ENCODE results near the gene KCTD12. TPM values are rescaled to one million over a fixed set of nuclear protein-coding genes. Genes with fewer than 3 reads are reported as not detected.

The KCTD12 gene
- total and polyA plus RNA-seq, 2 experiments from 2014 or later: 9.1 to 70.5 TPM

DNA sequence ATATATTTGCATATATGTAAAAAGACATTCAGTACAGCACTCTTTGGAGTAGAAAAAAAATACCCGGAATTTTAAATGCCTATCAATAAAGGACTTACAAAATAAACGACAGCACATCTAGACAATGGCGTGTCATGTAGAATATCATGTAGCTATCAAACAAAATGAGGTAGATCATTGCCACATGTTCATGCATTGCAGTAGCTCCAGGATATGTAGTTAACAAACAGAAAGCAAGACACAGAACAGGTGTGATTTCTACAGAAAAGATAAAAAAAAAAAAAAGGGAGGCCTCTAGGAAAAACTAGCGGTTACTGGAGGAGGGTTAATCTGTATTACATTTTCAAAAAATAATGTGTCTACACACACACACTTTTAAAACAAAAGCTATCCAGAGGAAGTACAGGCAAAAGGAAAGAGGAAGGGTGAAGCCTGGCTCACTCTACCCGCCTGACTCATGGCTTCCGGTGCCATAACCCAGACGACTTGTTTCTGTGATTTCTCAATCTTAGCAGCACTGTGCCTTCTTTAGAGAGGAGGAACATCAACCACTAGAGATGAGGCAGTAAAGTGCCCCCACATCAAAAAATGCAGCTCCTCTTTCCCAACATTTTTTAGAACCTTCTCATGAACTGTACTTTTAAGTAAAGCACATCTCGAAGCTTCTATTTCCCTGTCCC, 6.9 kb downstream of the KCTD12 start:
- peak overlapping the region; percentile 17 for H3K4me2 ChIP-seq
- H3K79me2 ChIP-seq: peaks cover 33% of the 10 kb centered on the region
- H3K36me3 ChIP-seq (replicated peaks; ENCODE audit: insufficient read depth, low read depth): no peaks in the 10 kb centered on the region
- peaks cover 12% of the 10 kb centered on the region for H4K20me1 ChIP-seq (ENCODE audit: insufficient read depth, poor library complexity, severe bottlenecking)
- peak overlapping the region; percentile 28 for H2AFZ ChIP-seq
- H3K9me3 ChIP-seq (ENCODE audit: low read depth): no peaks in the 10 kb centered on the region
- DNase-seq (ENCODE audit: low spot score): peak; percentile 33
- H3K27ac ChIP-seq: peak overlapping the region; percentile 31
- WGBS (ENCODE audit: low lambda C conversion rate, missing lambda C conversion rate): 73% methylated on average over 8 of the region's 8 CpGs
- no peaks in the 10 kb centered on the region for H3K9me2 ChIP-seq (replicated peaks; ENCODE audit: insufficient read depth)
- TF ChIP-seq, protein P1, sequence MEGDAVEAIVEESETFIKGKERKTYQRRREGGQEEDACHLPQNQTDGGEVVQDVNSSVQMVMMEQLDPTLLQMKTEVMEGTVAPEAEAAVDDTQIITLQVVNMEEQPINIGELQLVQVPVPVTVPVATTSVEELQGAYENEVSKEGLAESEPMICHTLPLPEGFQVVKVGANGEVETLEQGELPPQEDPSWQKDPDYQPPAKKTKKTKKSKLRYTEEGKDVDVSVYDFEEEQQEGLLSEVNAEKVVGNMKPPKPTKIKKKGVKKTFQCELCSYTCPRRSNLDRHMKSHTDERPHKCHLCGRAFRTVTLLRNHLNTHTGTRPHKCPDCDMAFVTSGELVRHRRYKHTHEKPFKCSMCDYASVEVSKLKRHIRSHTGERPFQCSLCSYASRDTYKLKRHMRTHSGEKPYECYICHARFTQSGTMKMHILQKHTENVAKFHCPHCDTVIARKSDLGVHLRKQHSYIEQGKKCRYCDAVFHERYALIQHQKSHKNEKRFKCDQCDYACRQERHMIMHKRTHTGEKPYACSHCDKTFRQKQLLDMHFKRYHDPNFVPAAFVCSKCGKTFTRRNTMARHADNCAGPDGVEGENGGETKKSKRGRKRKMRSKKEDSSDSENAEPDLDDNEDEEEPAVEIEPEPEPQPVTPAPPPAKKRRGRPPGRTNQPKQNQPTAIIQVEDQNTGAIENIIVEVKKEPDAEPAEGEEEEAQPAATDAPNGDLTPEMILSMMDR (IDR thresholded peaks at IDR 0.05; ENCODE audit: poor library complexity): no peak
- no peak for TF ChIP-seq EZH2 (IDR thresholded peaks at IDR 0.05; ENCODE audit: borderline replicate concordance)
- no peak for TF ChIP-seq EZH2phosphoT487 (IDR thresholded peaks at IDR 0.05; ENCODE audit: low read depth, severe bottlenecking, unreplicated experiment)
- H3K27me3 ChIP-seq: no peaks in the 10 kb centered on the region
- H3K4me1 ChIP-seq (ENCODE audit: insufficient read depth): peaks cover 4% of the 10 kb centered on the region
- no peak overlapping the region for H3K4me3 ChIP-seq

DNA sequence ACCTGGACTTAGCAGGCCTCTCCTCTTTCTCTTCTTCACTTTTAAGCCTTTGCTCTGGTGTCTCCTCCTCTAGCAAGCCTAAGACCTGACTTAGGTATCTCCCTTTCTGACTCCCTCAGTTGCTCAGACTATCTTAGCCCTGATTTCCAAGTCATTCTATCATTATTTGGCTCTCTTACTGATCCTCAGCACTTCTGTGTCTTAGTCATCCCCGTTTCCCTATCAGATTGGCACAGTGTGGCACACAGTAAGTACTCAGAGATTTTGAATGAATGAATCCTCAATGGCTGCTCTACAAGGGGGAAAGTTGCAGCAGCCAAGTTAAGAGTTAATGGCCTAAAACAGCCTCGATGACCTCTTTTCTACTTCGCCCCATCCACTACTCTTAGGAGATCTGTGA, 8.2 kb downstream of the KCTD12 start:
- Histone ChIP-seq H3K27ac (no peak overlapping the region), H3K9me3 (ENCODE audit: low read depth) (no peaks in the 10 kb centered on the region), H3K4me3 (no peak overlapping the region), H3K79me2 (peaks cover 20% of the 10 kb centered on the region), H3K4me1 (ENCODE audit: insufficient read depth) (peaks cover 4% of the 10 kb centered on the region), H4K20me1 (ENCODE audit: insufficient read depth, poor library complexity, severe bottlenecking) (peaks cover 8% of the 10 kb centered on the region), H3K36me3 (replicated peaks; ENCODE audit: insufficient read depth, low read depth) (no peaks in the 10 kb centered on the region), H3K4me2 (no peak overlapping the region), H3K27me3 (no peaks in the 10 kb centered on the region), H3K9me2 (replicated peaks; ENCODE audit: insufficient read depth) (no peaks in the 10 kb centered on the region), H2AFZ (no peak overlapping the region)
- DNase-seq (ENCODE audit: low spot score): no peak
- WGBS (ENCODE audit: low lambda C conversion rate, missing lambda C conversion rate): 96% methylated on average over 3 of the region's 3 CpGs
- TF ChIP-seq EZH2 (IDR thresholded peaks at IDR 0.05; ENCODE audit: borderline replicate concordance) (no peak), EZH2phosphoT487 (IDR thresholded peaks at IDR 0.05; ENCODE audit: low read depth, severe bottlenecking, unreplicated experiment) (no peak)

DNA sequence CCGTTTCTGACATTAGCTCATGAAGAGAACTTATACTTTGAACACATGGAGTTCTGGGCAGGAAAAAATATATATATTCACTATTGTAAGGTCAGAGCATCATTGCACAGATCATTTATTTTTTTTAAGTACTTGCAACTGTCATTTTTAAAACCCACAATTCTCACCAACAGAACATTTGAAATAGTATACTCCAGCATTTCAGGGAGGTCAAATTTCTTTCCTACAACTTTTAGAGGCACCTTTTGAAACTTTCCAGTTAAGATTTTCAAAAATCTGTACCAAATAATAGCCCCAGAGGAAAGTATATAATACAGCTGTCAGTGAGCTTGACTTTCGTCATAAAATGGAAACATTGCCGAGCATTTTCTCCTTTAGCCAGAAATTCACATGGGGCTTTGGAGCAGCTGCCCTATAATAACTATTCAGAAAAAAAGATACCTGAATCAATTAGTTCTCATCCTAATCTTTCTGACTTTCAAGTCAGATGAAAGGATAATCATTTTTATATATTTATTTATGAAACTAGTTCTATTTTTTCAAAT, 10.9 kb downstream of the KCTD12 start:
- Histone ChIP-seq H3K79me2 (no peaks in the 10 kb centered on the region), H3K4me1 (ENCODE audit: insufficient read depth) (no peaks in the 10 kb centered on the region), H3K27me3 (no peaks in the 10 kb centered on the region), H3K9me2 (replicated peaks; ENCODE audit: insufficient read depth) (no peaks in the 10 kb centered on the region), H3K9me3 (ENCODE audit: low read depth) (no peaks in the 10 kb centered on the region), H3K4me3 (no peak overlapping the region), H3K27ac (no peak overlapping the region), H2AFZ (no peak overlapping the region), H4K20me1 (ENCODE audit: insufficient read depth, poor library complexity, severe bottlenecking) (no peaks in the 10 kb centered on the region), H3K36me3 (replicated peaks; ENCODE audit: insufficient read depth, low read depth) (no peaks in the 10 kb centered on the region), H3K4me2 (no peak overlapping the region)
- TF ChIP-seq EZH2phosphoT487 (IDR thresholded peaks at IDR 0.05; ENCODE audit: low read depth, severe bottlenecking, unreplicated experiment): no peak
- TF ChIP-seq, protein P1 (IDR thresholded peaks at IDR 0.05; ENCODE audit: poor library complexity): no peak
- TF ChIP-seq EZH2 (IDR thresholded peaks at IDR 0.05; ENCODE audit: borderline replicate concordance): no peak
- DNase-seq (ENCODE audit: low spot score): no peak
- 43% methylated on average over 3 of the region's 3 CpGs for WGBS (ENCODE audit: low lambda C conversion rate, missing lambda C conversion rate)

DNA sequence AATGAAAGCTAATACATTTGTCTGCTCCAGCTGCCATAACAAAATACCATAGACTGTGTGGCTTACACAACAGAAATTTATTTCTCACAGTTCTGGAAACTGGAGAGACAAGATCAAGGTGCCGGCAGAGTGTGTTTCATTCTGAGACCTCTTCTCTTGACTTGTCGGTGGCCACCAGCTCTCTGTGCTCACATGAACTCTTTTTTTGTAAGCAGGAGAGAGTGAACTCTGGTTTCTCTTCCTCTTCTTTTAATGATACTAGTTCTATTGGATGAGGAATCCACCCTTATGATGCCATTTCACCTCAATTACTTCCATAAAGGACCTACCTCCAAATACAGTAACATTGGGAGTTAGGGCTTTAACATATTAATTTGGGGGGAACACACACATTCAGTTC, 11.7 kb downstream of the KCTD12 start:
- no peaks in the 10 kb centered on the region for H4K20me1 ChIP-seq (ENCODE audit: insufficient read depth, poor library complexity, severe bottlenecking)
- H3K4me3 ChIP-seq: no peak overlapping the region
- no peak overlapping the region for H3K4me2 ChIP-seq
- no peaks in the 10 kb centered on the region for H3K9me3 ChIP-seq (ENCODE audit: low read depth)
- TF ChIP-seq EZH2 (IDR thresholded peaks at IDR 0.05; ENCODE audit: borderline replicate concordance) (no peak), EZH2phosphoT487 (IDR thresholded peaks at IDR 0.05; ENCODE audit: low read depth, severe bottlenecking, unreplicated experiment) (no peak)
- TF ChIP-seq, protein P1 (IDR thresholded peaks at IDR 0.05; ENCODE audit: poor library complexity): no peak
- H2AFZ ChIP-seq: no peak overlapping the region
- H3K79me2 ChIP-seq: no peaks in the 10 kb centered on the region
- 92% methylated on average over 2 of the region's 2 CpGs for WGBS (ENCODE audit: low lambda C conversion rate, missing lambda C conversion rate)
- no peaks in the 10 kb centered on the region for H3K36me3 ChIP-seq (replicated peaks; ENCODE audit: insufficient read depth, low read depth)
- no peaks in the 10 kb centered on the region for H3K27me3 ChIP-seq
- no peaks in the 10 kb centered on the region for H3K4me1 ChIP-seq (ENCODE audit: insufficient read depth)
- no peaks in the 10 kb centered on the region for H3K9me2 ChIP-seq (replicated peaks; ENCODE audit: insufficient read depth)
- H3K27ac ChIP-seq: no peak overlapping the region
- no peak for DNase-seq (ENCODE audit: low spot score)

All from hepatocyte (in vitro differentiated cells).